Measurements from ENCODE around the gene NRP2. TPM values are rescaled to one million over a fixed set of nuclear protein-coding genes. Genes with fewer than 3 reads are reported as not detected.

Gene NRP2
- total RNA-seq, 5 donors from 2014 or later (not counting 1 experiment from before 2014, with no cell fraction given): 0.85 to 1.1 (median 0.93) TPM; not detected in 2

DNA sequence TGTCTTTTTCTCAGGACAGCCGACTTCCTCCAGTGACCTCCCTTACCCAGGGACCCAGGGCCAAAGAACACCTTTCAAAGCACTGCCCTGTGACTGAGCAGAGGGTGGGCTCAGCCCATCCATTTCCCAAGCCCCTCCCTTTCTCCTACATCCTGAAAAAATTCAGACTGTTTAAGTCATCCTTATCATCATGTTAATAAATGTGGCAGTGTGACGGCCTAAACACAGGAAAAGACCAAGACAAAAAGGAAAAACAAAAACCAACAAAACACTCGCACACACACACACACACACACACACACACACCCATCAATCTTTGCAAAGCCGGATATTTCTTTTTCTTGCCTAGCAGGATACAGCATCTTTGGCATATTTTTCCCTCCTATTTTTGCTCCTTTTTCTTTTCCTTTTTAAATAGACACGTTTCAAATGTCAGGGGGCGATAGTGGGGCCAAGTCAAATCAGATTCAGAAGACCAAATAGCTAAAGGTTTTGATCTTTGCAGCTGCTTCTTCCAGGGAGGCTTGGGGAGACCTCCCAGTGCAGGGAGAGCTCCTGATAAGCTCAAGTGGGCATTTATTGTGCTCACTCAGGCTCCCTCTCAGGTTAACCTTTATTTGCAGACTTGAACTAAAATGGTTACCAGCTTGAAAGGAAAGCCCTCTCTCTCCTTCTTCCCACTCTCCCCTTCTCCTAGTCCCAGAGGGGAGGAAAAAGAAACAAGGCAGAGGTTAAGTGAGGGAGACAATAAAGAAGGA, 39.5 kb upstream of the NRP2 start:
- no peak overlapping the region for H3K4me3 ChIP-seq (ENCODE audit: control insufficient read depth in 1 of 2, extremely low read depth in 1 of 2, low read length in 1 of 2)
- DNase-seq (no peak), ATAC-seq (replicated peaks in 1 of 4) (no peak)
- H3K4me3 Mint-ChIP-seq: no peak overlapping the region
- CTCF ChIA-PET: interaction anchor here in 1 of 2 donors (0.8 kb wide), 1 partner anchor 37 kb away, joined by 3 read pairs; no protein-coding TSS in a partner anchor
- no peaks in the 10 kb centered on the region for H3K36me3 ChIP-seq (ENCODE audit: control insufficient read depth in 2 of 2, extremely low read depth in 1 of 2, insufficient read depth in 1 of 2, low read length in 1 of 2)
- no peak overlapping the region for H3K27ac ChIP-seq (ENCODE audit: low read length)
- H3K4me1 Mint-ChIP-seq: peaks cover 3 to 4% (median 4%) of the 10 kb centered on the region in 3 donors
- H3K9me3 Mint-ChIP-seq: no peaks in the 10 kb centered on the region
- no peaks in the 10 kb centered on the region for H3K9me3 ChIP-seq
- no peaks in the 10 kb centered on the region for H3K36me3 Mint-ChIP-seq
- H3K4me1 ChIP-seq (ENCODE audit: control insufficient read depth in 1 of 2, extremely low read depth in 1 of 2, insufficient read depth in 2 of 2, low read length in 2 of 2): no peaks in the 10 kb centered on the region
- WGBS (ENCODE audit: insufficient coverage): 68% methylated on average over 5 of the region's 6 CpGs
- peaks cover 23% of the 10 kb centered on the region in 2 donors for H3K27me3 Mint-ChIP-seq
- POLR2A ChIA-PET: no interaction called here
- H3K27me3 ChIP-seq (replicated peaks in 1 of 2; ENCODE audit: control insufficient read depth in 2 of 2, extremely low read depth in 1 of 2, insufficient read depth in 2 of 2, low read length in 1 of 2): peaks cover 0 to 6% of the 10 kb centered on the region in 2 experiments
- H3K27ac Mint-ChIP-seq: no peak overlapping the region

DNA sequence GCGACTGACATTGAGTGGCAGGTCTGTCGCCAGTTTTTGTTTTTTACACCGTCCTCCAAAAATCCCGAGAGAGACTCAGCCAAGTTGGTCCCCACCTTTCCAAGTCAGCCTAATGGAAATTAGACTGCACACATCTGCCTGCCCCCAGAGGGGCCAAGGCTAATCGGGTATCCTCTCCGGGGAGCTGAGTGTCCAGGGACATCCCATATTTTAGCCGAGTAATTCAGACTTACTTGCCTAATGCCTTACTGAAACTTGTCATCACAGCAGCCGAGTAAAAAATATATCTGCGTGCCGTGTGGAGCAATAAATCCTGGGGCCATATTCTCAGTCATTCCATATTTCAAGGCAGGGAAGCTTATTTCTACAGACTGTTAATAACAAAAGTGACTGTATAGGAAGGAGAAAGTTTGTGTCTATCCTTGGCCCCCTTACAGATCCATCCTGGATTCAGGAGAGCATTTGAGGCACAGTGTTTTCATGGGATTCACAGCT, 38.9 kb upstream of the NRP2 start:
- CTCF ChIA-PET: interaction anchor here in 1 of 2 donors (0.8 kb wide), 1 partner anchor 36 kb away, joined by 3 read pairs; no protein-coding TSS in a partner anchor
- Mint-ChIP-seq H3K4me1 (no peaks in the 10 kb centered on the region), H3K9me3 (no peaks in the 10 kb centered on the region), H3K4me3 (no peak overlapping the region), H3K27me3 (peaks cover 23% of the 10 kb centered on the region in 2 donors), H3K36me3 (no peaks in the 10 kb centered on the region), H3K27ac (no peak overlapping the region)
- H3K27me3 ChIP-seq (replicated peaks in 1 of 2; ENCODE audit: control insufficient read depth in 2 of 2, extremely low read depth in 1 of 2, insufficient read depth in 2 of 2, low read length in 1 of 2): peaks cover 0 to 6% of the 10 kb centered on the region in 2 experiments
- WGBS (ENCODE audit: insufficient coverage): 86% methylated on average over 5 of the region's 10 CpGs
- no peaks in the 10 kb centered on the region for H3K36me3 ChIP-seq (ENCODE audit: control insufficient read depth in 2 of 2, extremely low read depth in 1 of 2, insufficient read depth in 1 of 2, low read length in 1 of 2)
- H3K27ac ChIP-seq (ENCODE audit: low read length): no peak overlapping the region
- H3K4me3 ChIP-seq (ENCODE audit: control insufficient read depth in 1 of 2, extremely low read depth in 1 of 2, low read length in 1 of 2): no peak overlapping the region
- DNase-seq: no peak
- H3K9me3 ChIP-seq: no peaks in the 10 kb centered on the region
- POLR2A ChIA-PET: no interaction called here
- ATAC-seq (replicated peaks in 1 of 4): no peak
- H3K4me1 ChIP-seq (ENCODE audit: control insufficient read depth in 1 of 2, extremely low read depth in 1 of 2, insufficient read depth in 2 of 2, low read length in 2 of 2): no peaks in the 10 kb centered on the region

- POLR2A ChIA-PET: no interaction called here
- CTCF ChIA-PET: no interaction called here
These were observed 38.3 kb upstream of the NRP2 start for GRCh38 chr2:205644018-205644417.

DNA sequence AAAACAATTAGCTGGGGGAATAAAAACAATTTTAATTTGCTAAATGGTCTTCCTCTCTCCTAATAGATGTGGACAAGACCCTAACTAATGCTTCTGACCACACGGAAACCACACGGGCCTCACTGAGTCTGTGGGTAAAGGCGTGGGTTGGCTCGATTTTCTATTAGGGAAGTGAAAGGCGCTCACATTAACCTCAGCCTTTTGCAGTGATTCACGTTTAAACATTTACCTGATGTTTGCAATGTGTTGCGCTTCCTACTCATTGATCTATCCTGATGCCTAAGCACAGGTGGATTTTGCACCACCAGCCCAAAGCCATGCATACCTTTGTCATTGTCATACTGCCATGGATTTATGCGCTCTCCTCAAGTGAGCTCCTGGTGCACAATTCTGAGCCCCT, 35.6 kb upstream of the NRP2 start:
- 55% methylated on average over 5 of the region's 8 CpGs for WGBS (ENCODE audit: insufficient coverage)
- Histone ChIP-seq H3K27ac (ENCODE audit: low read length) (no peak overlapping the region), H3K4me3 (ENCODE audit: control insufficient read depth in 1 of 2, extremely low read depth in 1 of 2, low read length in 1 of 2) (no peak overlapping the region), H3K27me3 (replicated peaks in 1 of 2; ENCODE audit: control insufficient read depth in 2 of 2, extremely low read depth in 1 of 2, insufficient read depth in 2 of 2, low read length in 1 of 2) (peaks cover 0 to 10% of the 10 kb centered on the region in 2 experiments), H3K9me3 (no peaks in the 10 kb centered on the region), H3K36me3 (ENCODE audit: control insufficient read depth in 2 of 2, extremely low read depth in 1 of 2, insufficient read depth in 1 of 2, low read length in 1 of 2) (no peaks in the 10 kb centered on the region), H3K4me1 (ENCODE audit: control insufficient read depth in 1 of 2, extremely low read depth in 1 of 2, insufficient read depth in 2 of 2, low read length in 2 of 2) (no peaks in the 10 kb centered on the region)
- H3K4me1 Mint-ChIP-seq: no peaks in the 10 kb centered on the region
- H3K36me3 Mint-ChIP-seq: no peaks in the 10 kb centered on the region
- POLR2A ChIA-PET: interaction anchor here in 1 of 2 donors (0.6 kb wide), 1 partner anchor 694 kb away, joined by 3 read pairs; no protein-coding TSS in a partner anchor
- CTCF ChIA-PET: no interaction called here
- H3K9me3 Mint-ChIP-seq: no peaks in the 10 kb centered on the region
- ATAC-seq (replicated peaks in 1 of 4): no peak
- H3K27ac Mint-ChIP-seq: no peak overlapping the region
- no peak overlapping the region for H3K4me3 Mint-ChIP-seq
- H3K27me3 Mint-ChIP-seq: peaks cover 23% of the 10 kb centered on the region in 2 donors
- no peak for DNase-seq

More at GRCh38 chr2:205644018-205644417, 38.3 kb upstream of the NRP2 start:
- Mint-ChIP-seq H3K27ac (no peak overlapping the region), H3K27me3 (peaks cover 23% of the 10 kb centered on the region in 2 donors), H3K4me3 (no peak overlapping the region), H3K36me3 (no peaks in the 10 kb centered on the region), H3K4me1 (no peaks in the 10 kb centered on the region), H3K9me3 (no peaks in the 10 kb centered on the region)
- Histone ChIP-seq H3K4me3 (ENCODE audit: control insufficient read depth in 1 of 2, extremely low read depth in 1 of 2, low read length in 1 of 2) (no peak overlapping the region), H3K27me3 (replicated peaks in 1 of 2; ENCODE audit: control insufficient read depth in 2 of 2, extremely low read depth in 1 of 2, insufficient read depth in 2 of 2, low read length in 1 of 2) (peaks cover 0 to 9% of the 10 kb centered on the region in 2 experiments), H3K9me3 (no peaks in the 10 kb centered on the region), H3K27ac (ENCODE audit: low read length) (no peak overlapping the region), H3K36me3 (ENCODE audit: control insufficient read depth in 2 of 2, extremely low read depth in 1 of 2, insufficient read depth in 1 of 2, low read length in 1 of 2) (no peaks in the 10 kb centered on the region), H3K4me1 (ENCODE audit: control insufficient read depth in 1 of 2, extremely low read depth in 1 of 2, insufficient read depth in 2 of 2, low read length in 2 of 2) (no peaks in the 10 kb centered on the region)
- ATAC-seq (replicated peaks in 1 of 4) (no peak), DNase-seq (no peak)
- 86% methylated on average over 4 of the region's 5 CpGs for WGBS (ENCODE audit: insufficient coverage)

GRCh38 chr2:205650450-205650849, 31.9 kb upstream of the NRP2 start:
- Mint-ChIP-seq H3K36me3 (no peaks in the 10 kb centered on the region), H3K4me3 (no peak overlapping the region), H3K27ac (no peak overlapping the region), H3K9me3 (no peaks in the 10 kb centered on the region), H3K4me1 (no peaks in the 10 kb centered on the region), H3K27me3 (peaks cover 0 to 3% of the 10 kb centered on the region in 2 donors)
- no peak overlapping the region for H3K27ac ChIP-seq (ENCODE audit: low read length)
- no peak overlapping the region for H3K4me3 ChIP-seq (ENCODE audit: control insufficient read depth in 1 of 2, extremely low read depth in 1 of 2, low read length in 1 of 2)
- no peak for DNase-seq
- ChIA-PET CTCF (interaction anchor here in 1 of 2 donors (1.0 kb wide), 1 partner anchor 29 kb away, joined by 3 read pairs; no protein-coding TSS in a partner anchor), POLR2A (interaction anchor here in 1 of 2 donors (0.6 kb wide), 1 partner anchor 1582 kb away, joined by 3 read pairs; no protein-coding TSS in a partner anchor)
- WGBS (ENCODE audit: insufficient coverage): 70% methylated on average over 4 of the region's 4 CpGs
- no peak for ATAC-seq (replicated peaks in 1 of 4)
- peaks cover 0 to 5% of the 10 kb centered on the region in 2 experiments for H3K27me3 ChIP-seq (replicated peaks in 1 of 2; ENCODE audit: control insufficient read depth in 2 of 2, extremely low read depth in 1 of 2, insufficient read depth in 2 of 2, low read length in 1 of 2)
- no peaks in the 10 kb centered on the region for H3K36me3 ChIP-seq (ENCODE audit: control insufficient read depth in 2 of 2, extremely low read depth in 1 of 2, insufficient read depth in 1 of 2, low read length in 1 of 2)
- H3K4me1 ChIP-seq (ENCODE audit: control insufficient read depth in 1 of 2, extremely low read depth in 1 of 2, insufficient read depth in 2 of 2, low read length in 2 of 2): no peaks in the 10 kb centered on the region
- no peaks in the 10 kb centered on the region for H3K9me3 ChIP-seq

DNA sequence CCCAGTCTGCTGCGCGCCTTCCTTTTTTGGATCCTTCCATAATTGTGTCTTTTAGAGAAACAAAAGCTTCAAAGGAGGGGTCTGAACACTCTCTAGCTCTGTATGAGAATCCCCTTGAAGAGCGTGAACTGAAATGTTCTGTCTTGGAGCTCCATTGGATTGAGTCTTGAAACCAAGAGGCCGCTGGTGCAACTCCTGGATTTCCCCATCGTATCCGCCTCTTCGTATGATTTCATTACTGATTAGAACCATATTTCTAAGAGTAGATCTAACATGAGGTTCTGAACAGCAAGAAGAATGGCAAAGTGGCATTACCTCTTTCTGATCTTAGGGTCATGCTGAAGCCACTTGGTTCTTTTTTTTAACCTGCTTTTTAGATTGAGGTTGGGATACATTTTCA, 31.4 kb upstream of the NRP2 start:
- 100% methylated on average over 1 of the region's 7 CpGs for WGBS (ENCODE audit: insufficient coverage)
- Histone ChIP-seq H3K27ac (ENCODE audit: low read length) (no peak overlapping the region), H3K4me3 (ENCODE audit: control insufficient read depth in 1 of 2, extremely low read depth in 1 of 2, low read length in 1 of 2) (no peak overlapping the region), H3K9me3 (no peaks in the 10 kb centered on the region), H3K4me1 (ENCODE audit: control insufficient read depth in 1 of 2, extremely low read depth in 1 of 2, insufficient read depth in 2 of 2, low read length in 2 of 2) (no peaks in the 10 kb centered on the region), H3K27me3 (replicated peaks in 1 of 2; ENCODE audit: control insufficient read depth in 2 of 2, extremely low read depth in 1 of 2, insufficient read depth in 2 of 2, low read length in 1 of 2) (peaks cover 0 to 7% of the 10 kb centered on the region in 2 experiments), H3K36me3 (ENCODE audit: control insufficient read depth in 2 of 2, extremely low read depth in 1 of 2, insufficient read depth in 1 of 2, low read length in 1 of 2) (no peaks in the 10 kb centered on the region)
- POLR2A ChIA-PET: no interaction called here
- Mint-ChIP-seq H3K4me1 (no peaks in the 10 kb centered on the region), H3K4me3 (no peak overlapping the region), H3K36me3 (no peaks in the 10 kb centered on the region), H3K27me3 (peaks cover 0 to 4% of the 10 kb centered on the region in 2 donors), H3K9me3 (no peaks in the 10 kb centered on the region), H3K27ac (no peak overlapping the region)
- DNase-seq (no peak), ATAC-seq (replicated peaks in 1 of 4) (no peak)
- CTCF ChIA-PET: interaction anchor here in 1 of 2 donors (1.0 kb wide), 1 partner anchor 29 kb away, joined by 3 read pairs; no protein-coding TSS in a partner anchor

All from T-cell (primary cell).